Measurements from ENCODE around the gene SACS. TPM values are rescaled to one million over a fixed set of nuclear protein-coding genes. Genes with fewer than 3 reads are reported as not detected.
A peak's percentile ranks its signal among the peaks of the same experiment; 100 is the strongest.

SACS gene
- total and polyA plus RNA-seq, 2 of the 8 experiments (the other 6 are each of a cell fraction or from before 2014, with no cell fraction given): 11.0 to 54.2 TPM

GRCh38 chr13:23449398-23450162 is 16.1 kb upstream of the SACS start (continued):
- TF ChIP-seq SIX5 (IDR thresholded peaks at IDR 0.05; ENCODE audit: low read depth, low read length) (no peak), NANOG (IDR thresholded peaks at IDR 0.05; ENCODE audit: insufficient read depth, low read depth, low read length, poor library complexity, severe bottlenecking) (no peak), SAP30 (IDR thresholded peaks at IDR 0.05; ENCODE audit: insufficient read depth, insufficient replicate concordance, low read length) (no peak), RAD21 (IDR thresholded peaks at IDR 0.05 in 1 of 2, conservative IDR thresholded peaks at IDR 0.05 in 1 of 2; ENCODE audit: low read depth in 2 of 2, low read length in 2 of 2) (no peak; a peak in 1 of 4 replicates), CHD2 (IDR thresholded peaks at IDR 0.05; ENCODE audit: low read length) (no peak), GABPA (IDR thresholded peaks at IDR 0.05; ENCODE audit: borderline replicate concordance, insufficient read depth, low read length) (no peak), NRF1 (IDR thresholded peaks at IDR 0.05; ENCODE audit: low read depth, low read length) (no peak), USF2 (IDR thresholded peaks at IDR 0.05; ENCODE audit: low read length) (no peak), SP4 (IDR thresholded peaks at IDR 0.05; ENCODE audit: low read length) (no peak), TAF1 (IDR thresholded peaks at IDR 0.05; ENCODE audit: low read depth, low read length) (no peak), MAFK (IDR thresholded peaks at IDR 0.05; ENCODE audit: low read depth, low read length) (no peak), YY1 (IDR thresholded peaks at IDR 0.05; ENCODE audit: low read depth, low read length) (peak; percentile 62; the same call in 1 of the 2 replicates), HDAC2 (IDR thresholded peaks at IDR 0.05; ENCODE audit: borderline replicate concordance in 1 of 2, low read depth in 2 of 2, low read length in 2 of 2) (peak in 1 of 2 experiments; percentile 62; a peak in 1 of 4 replicates), BRCA1 (IDR thresholded peaks at IDR 0.05; ENCODE audit: low read depth, low read length) (no peak), CEBPB (IDR thresholded peaks at IDR 0.05; ENCODE audit: low read depth, low read length) (no peak)

Data from H1 (cell line).